ENCODE data around the gene RAMP3. TPM values are rescaled to one million over a fixed set of nuclear protein-coding genes. Genes with fewer than 3 reads are reported as not detected.
"Not testable (repeated sequence)": the region's sequence is repeated elsewhere in the genome, so short reads cannot be mapped to it uniquely, and the experiment has no call there.

The RAMP3 gene
- total and polyA plus RNA-seq, 9 donors = 2.9 to 26.0 (median 8.0) TPM

DNA sequence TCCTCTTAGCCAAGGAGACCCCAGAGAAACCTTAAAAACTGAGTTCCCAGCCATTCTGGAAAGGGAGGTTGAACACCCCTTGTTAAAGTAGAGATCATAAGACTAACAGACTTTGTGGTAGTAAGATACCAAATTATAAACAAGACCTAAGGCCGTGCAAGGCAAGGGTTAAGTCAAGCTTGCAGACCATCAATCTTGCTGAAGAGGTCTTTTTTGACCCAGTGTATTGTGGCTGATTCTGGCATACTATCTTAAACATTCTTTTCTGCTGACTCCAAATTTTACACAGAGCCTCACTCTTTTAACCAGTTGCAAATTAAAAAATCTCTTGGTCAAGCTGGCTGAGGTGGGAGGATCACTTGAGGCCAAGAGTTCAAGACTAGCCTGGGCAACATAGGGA lies 44.9 kb upstream of the RAMP3 start:
- Histone ChIP-seq H3K9me3 (no peaks in the 10 kb centered on the region), H3K4me3 (no peak overlapping the region), H3K27ac (peak overlapping the region in 1 of 2 donors; percentile 90), H3K4me1 (ENCODE audit: insufficient read depth) (peaks cover 6% of the 10 kb centered on the region), H3K27me3 (no peaks in the 10 kb centered on the region), H3K36me3 (no peaks in the 10 kb centered on the region)
- 38 to 53% (median 52%) methylated on average over 1 of the region's 1 CpG for WGBS, 3 donors
- intact Hi-C loops (cut with DNase I) = loop anchor here in 2 of 4 donors (10.0 kb wide), 3 partner anchors 128 to 228 kb away; partner anchors contain the start of gene PURB (in 1 of the 2)
- no peak for DNase-seq
- TF ChIP-seq, protein P1, sequence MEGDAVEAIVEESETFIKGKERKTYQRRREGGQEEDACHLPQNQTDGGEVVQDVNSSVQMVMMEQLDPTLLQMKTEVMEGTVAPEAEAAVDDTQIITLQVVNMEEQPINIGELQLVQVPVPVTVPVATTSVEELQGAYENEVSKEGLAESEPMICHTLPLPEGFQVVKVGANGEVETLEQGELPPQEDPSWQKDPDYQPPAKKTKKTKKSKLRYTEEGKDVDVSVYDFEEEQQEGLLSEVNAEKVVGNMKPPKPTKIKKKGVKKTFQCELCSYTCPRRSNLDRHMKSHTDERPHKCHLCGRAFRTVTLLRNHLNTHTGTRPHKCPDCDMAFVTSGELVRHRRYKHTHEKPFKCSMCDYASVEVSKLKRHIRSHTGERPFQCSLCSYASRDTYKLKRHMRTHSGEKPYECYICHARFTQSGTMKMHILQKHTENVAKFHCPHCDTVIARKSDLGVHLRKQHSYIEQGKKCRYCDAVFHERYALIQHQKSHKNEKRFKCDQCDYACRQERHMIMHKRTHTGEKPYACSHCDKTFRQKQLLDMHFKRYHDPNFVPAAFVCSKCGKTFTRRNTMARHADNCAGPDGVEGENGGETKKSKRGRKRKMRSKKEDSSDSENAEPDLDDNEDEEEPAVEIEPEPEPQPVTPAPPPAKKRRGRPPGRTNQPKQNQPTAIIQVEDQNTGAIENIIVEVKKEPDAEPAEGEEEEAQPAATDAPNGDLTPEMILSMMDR (IDR thresholded peaks at IDR 0.05) = no peak
- TF ChIP-seq EP300 (IDR thresholded peaks at IDR 0.05) (no peak), POLR2A (IDR thresholded peaks at IDR 0.05) (no peak)

GRCh38 chr7:45114257-45114656 lies 43.3 kb upstream of the RAMP3 start:
- 53 to 80% (median 79%) methylated on average over 1 of the region's 1 CpG for WGBS, 3 donors
- H3K9me3 ChIP-seq; H3K36me3 ChIP-seq; H3K27ac ChIP-seq; H3K4me3 ChIP-seq; DNase-seq; H3K27me3 ChIP-seq; H3K4me1 ChIP-seq (ENCODE audit: insufficient read depth): not testable (repeated sequence)
- intact Hi-C loops (cut with DNase I) = loop anchor here in 2 of 4 donors (10.0 kb wide), 3 partner anchors 129 to 229 kb away; partner anchors contain the start of gene PURB (in 1 of the 2)

DNA sequence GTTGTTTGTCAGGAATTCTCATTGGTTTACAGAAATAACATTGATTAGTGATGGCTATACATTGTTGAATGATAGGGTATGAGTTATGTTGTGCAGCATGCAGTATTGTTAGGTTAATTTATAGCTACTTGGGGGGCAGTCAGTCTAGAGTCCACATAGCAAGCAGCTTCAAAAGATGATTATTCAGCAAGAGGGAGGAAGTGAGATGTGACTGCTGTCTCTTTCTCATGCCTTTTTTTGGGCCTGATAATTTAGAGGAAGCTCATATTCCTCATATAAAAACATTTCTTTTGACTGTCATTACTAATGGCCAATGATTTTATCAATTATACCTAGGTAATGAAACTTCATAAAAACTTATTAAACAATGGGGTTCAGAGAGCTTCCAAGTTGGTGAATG lies 42.7 kb upstream of the RAMP3 start:
- TF ChIP-seq POLR2A (IDR thresholded peaks at IDR 0.05) (no peak), EP300 (IDR thresholded peaks at IDR 0.05) (no peak)
- TF ChIP-seq, protein P1 (IDR thresholded peaks at IDR 0.05) = no peak
- DNase-seq = no peak
- Histone ChIP-seq H3K4me1 (ENCODE audit: insufficient read depth) (peaks cover 4% of the 10 kb centered on the region), H3K4me3 (no peak overlapping the region), H3K27me3 (no peaks in the 10 kb centered on the region), H3K36me3 (no peaks in the 10 kb centered on the region), H3K9me3 (no peaks in the 10 kb centered on the region), H3K27ac (no peak overlapping the region)
- intact Hi-C loops (cut with DNase I) = loop anchor here in 2 of 4 donors (10.0 kb wide), 3 partner anchors 130 to 230 kb away; partner anchors contain the start of gene PURB (in 1 of the 2)

DNA sequence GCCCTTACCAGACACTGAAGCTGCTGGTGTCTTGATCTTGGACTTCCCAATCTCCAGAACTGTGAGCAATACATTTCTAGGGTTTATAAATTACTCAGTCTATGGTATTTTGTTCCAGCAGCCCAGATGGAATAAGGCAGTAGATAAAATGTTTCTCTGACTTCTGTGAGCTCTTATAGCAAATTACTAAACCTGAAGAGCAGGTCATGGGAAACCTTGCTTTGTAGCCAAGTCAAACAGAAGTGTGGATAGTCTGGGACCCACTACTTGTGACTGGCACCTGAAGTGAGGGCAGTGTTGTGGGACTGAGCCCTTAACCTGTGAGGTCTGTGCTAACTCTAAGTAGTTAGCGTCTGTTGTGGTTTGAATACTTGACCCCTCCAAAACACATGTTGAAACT lies 41.5 kb upstream of the RAMP3 start:
- Histone ChIP-seq H3K36me3 (no peaks in the 10 kb centered on the region), H3K4me3 (no peak overlapping the region), H3K4me1 (ENCODE audit: insufficient read depth) (no peaks in the 10 kb centered on the region), H3K27me3 (no peaks in the 10 kb centered on the region), H3K27ac (no peak overlapping the region), H3K9me3 (no peaks in the 10 kb centered on the region)
- no peak for DNase-seq
- WGBS, 3 donors = 64 to 82% (median 70%) methylated on average over 1 of the region's 1 CpG
- intact Hi-C loops (cut with DNase I) = loop anchor here in 2 of 4 donors (10.0 kb wide), 3 partner anchors 131 to 231 kb away; partner anchors contain the start of gene PURB (in 1 of the 2)
- TF ChIP-seq EP300 (IDR thresholded peaks at IDR 0.05) (no peak), POLR2A (IDR thresholded peaks at IDR 0.05) (no peak)
- TF ChIP-seq, protein P1 (IDR thresholded peaks at IDR 0.05) = no peak

DNA sequence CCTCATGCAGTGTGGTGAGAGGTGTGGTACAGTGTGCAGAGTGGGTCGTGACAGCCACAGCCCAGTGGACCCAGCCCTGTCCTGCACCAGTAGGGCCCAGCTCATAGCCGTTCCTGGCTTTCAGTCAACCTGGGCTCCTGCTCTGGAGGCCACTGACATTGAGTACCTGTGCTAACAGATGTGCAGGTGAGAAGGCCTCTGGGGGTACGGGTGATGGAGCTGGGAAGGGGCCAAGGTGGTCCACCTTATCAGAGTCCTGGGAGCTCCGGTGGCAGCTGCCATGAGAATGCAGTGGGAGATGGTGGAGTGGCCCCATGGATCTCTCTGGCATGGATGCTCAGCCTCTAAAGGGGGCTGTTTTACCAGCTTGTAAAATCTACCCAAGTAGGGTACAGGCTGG lies 40.0 kb upstream of the RAMP3 start:
- Histone ChIP-seq H3K4me1 (ENCODE audit: insufficient read depth) (no peaks in the 10 kb centered on the region), H3K27ac (no peak overlapping the region), H3K36me3 (no peaks in the 10 kb centered on the region), H3K9me3 (no peaks in the 10 kb centered on the region), H3K4me3 (no peak overlapping the region), H3K27me3 (no peaks in the 10 kb centered on the region)
- TF ChIP-seq, protein P1 (IDR thresholded peaks at IDR 0.05) = no peak
- TF ChIP-seq EP300 (IDR thresholded peaks at IDR 0.05) (no peak), POLR2A (IDR thresholded peaks at IDR 0.05) (no peak)
- 62 to 77% (median 67%) methylated on average over 4 of the region's 4 CpGs for WGBS, 3 donors
- intact Hi-C loops (cut with DNase I) = loop anchor here in 2 of 4 donors (10.0 kb wide), 3 partner anchors 133 to 233 kb away; partner anchors contain the start of gene PURB (in 1 of the 2)
- no peak for DNase-seq
